IMR-90 (cell line): ENCODE measurements around the gene GCNT3. TPM values are rescaled to one million over a fixed set of nuclear protein-coding genes. Genes with fewer than 3 reads are reported as not detected.

Experiments used
- ATAC-seq: fragments of 200-7000 bp; cut with Tn5 transposase; 2 replicates; pipeline ENCODE4 v1.9.1; 2020; ENCODE audit warnings: low read depth, mild to moderate bottlenecking, moderate library complexity
- BruUV-seq: library from RNA; stranded (reverse); fragments of 400-500 nt; replicated peaks from 2 replicates; lab custom pipeline; 2021; lab: Mats Ljungman, UMichigan
- CTCF ChIA-PET: fragments of 300-600 bp; formaldehyde crosslinking; extraction: SDS; loops from one replicate; lab custom pipeline; 2021; ENCODE audit warnings: antibody characterized with exemption; lab: Yijun Ruan, JAX
- POLR2A ChIA-PET: fragments of 300-600 bp; sonication (Branson Sonifier 250); formaldehyde crosslinking; loops from one replicate; lab custom pipeline; 2022; ENCODE audit warnings: antibody characterized with exemption; ENCODE audit not compliant: unreplicated experiment; lab: Charles Lee
- DNase-seq: peaks from one replicate; pipeline ENCODE4 v3.0.0; 2013
- H2AFZ ChIP-seq: replicated peaks from 2 replicates; pipeline ENCODE3; 2013; ENCODE audit warnings: low read length, mild to moderate bottlenecking; ENCODE audit not compliant: poor library complexity
- H2AK5ac ChIP-seq: 2 replicates; pipeline ENCODE4 v1.6.1; 2013; ENCODE audit warnings: low read depth, low read length, inconsistent platforms
- H2AK9ac ChIP-seq: replicated peaks from 2 replicates; pipeline ENCODE3; 2013; ENCODE audit warnings: mild to moderate bottlenecking, low read depth, low read length, moderate library complexity; ENCODE audit not compliant: poor library complexity
- H2BK120ac ChIP-seq: 2 replicates; pipeline ENCODE4 v1.6.1; 2013; ENCODE audit warnings: low read depth, low read length, inconsistent platforms
- H2BK15ac ChIP-seq: 3 replicates; pipeline ENCODE4 v1.6.1; 2013; ENCODE audit warnings: low read depth, low read length, inconsistent platforms
- H2BK20ac ChIP-seq: 2 replicates; pipeline ENCODE4 v1.6.1; 2013; ENCODE audit warnings: low read depth, mild to moderate bottlenecking, inconsistent platforms, low read length, moderate library complexity
- H2BK5ac ChIP-seq: 2 replicates; pipeline ENCODE4 v1.6.1; 2013; ENCODE audit warnings: mild to moderate bottlenecking, low read depth, low read length, inconsistent platforms; ENCODE audit not compliant: poor library complexity, severe bottlenecking
- H3K14ac ChIP-seq: replicated peaks from 2 replicates; pipeline ENCODE4 v1.6.1; 2013; ENCODE audit warnings: low read depth, low read length, inconsistent platforms
- H3K18ac ChIP-seq: 2 replicates; pipeline ENCODE4 v1.6.1; 2013; ENCODE audit warnings: low read depth, low read length, control low read depth
- H3K23ac ChIP-seq: 2 replicates; pipeline ENCODE4 v1.6.1; 2013; ENCODE audit warnings: low read depth, low read length, inconsistent platforms
- H3K27ac ChIP-seq: 2 replicates; pipeline ENCODE4 v1.5.1; 2013; ENCODE audit warnings: mild to moderate bottlenecking, control low read depth, low read length; ENCODE audit not compliant: insufficient read depth
- H3K27me3 ChIP-seq: 2 replicates; pipeline ENCODE4 v1.6.1; 2013; ENCODE audit warnings: low read length; ENCODE audit not compliant: control insufficient read depth, insufficient read depth
- H3K36me3 ChIP-seq: 2 replicates; pipeline ENCODE4 v1.6.1; 2013; ENCODE audit warnings: low read length, mixed read lengths; ENCODE audit not compliant: control insufficient read depth, insufficient read depth
- H3K4ac ChIP-seq: 2 replicates; pipeline ENCODE4 v1.6.1; 2013; ENCODE audit warnings: low read depth, low read length, inconsistent platforms
- H3K4me1 ChIP-seq: 2 replicates; pipeline ENCODE4 v1.6.1; 2013; ENCODE audit warnings: low read length, mixed read lengths; ENCODE audit not compliant: control insufficient read depth, insufficient read depth
- H3K4me2 ChIP-seq: 2 replicates; pipeline ENCODE4 v1.6.1; 2013; ENCODE audit warnings: low read depth, mild to moderate bottlenecking, control low read depth, low read length, moderate library complexity
- H3K4me3 ChIP-seq: 2 replicates; pipeline ENCODE4 v1.5.1; 2013; ENCODE audit warnings: low read depth, mild to moderate bottlenecking, control low read depth, low read length, moderate library complexity; ENCODE audit not compliant: insufficient read depth
- H3K56ac ChIP-seq: 2 replicates; pipeline ENCODE4 v1.6.1; 2013; ENCODE audit warnings: low read length, inconsistent platforms; ENCODE audit not compliant: insufficient read depth; ENCODE audit errors: extremely low read depth
- H3K79me1 ChIP-seq, 2 experiments: 2 replicates each; pipeline ENCODE4 v1.6.1; 2013; ENCODE audit warnings: low read length in 2 of 2, inconsistent platforms in 1 of 2, low read depth in 1 of 2
- H3K9ac ChIP-seq: 2 replicates; pipeline ENCODE4 v1.6.1; 2013; ENCODE audit warnings: low read depth, low read length, control low read depth
- H3K9me1 ChIP-seq: 2 replicates; pipeline ENCODE4 v1.6.1; 2013; ENCODE audit warnings: low read length, inconsistent platforms; ENCODE audit not compliant: insufficient read depth
- H3K9me3 ChIP-seq: 2 replicates; pipeline ENCODE4 v1.6.1; 2013; ENCODE audit warnings: low read length; ENCODE audit not compliant: control insufficient read depth, insufficient read depth
- H4K20me1 ChIP-seq: 2 replicates; pipeline ENCODE4 v1.6.1; 2013; ENCODE audit warnings: low read length, inconsistent platforms; ENCODE audit not compliant: insufficient read depth
- H4K5ac ChIP-seq: 2 replicates; pipeline ENCODE4 v1.6.1; 2013; ENCODE audit warnings: mild to moderate bottlenecking, low read depth, low read length, control low read depth
- H4K8ac ChIP-seq, 2 experiments: 2 replicates each; pipeline ENCODE4 v1.6.1; 2013; ENCODE audit warnings: low read depth in 2 of 2, low read length in 2 of 2, control low read depth in 1 of 2, inconsistent platforms in 1 of 2
- H4K91ac ChIP-seq: 2 replicates; pipeline ENCODE4 v1.6.1; 2013; ENCODE audit warnings: low read depth, low read length, inconsistent platforms; ENCODE audit not compliant: insufficient read depth
- CHD1 ChIP-seq: IDR thresholded peaks from 2 replicates; pipeline ENCODE4 v1.6.1; 2012; ENCODE audit warnings: low read depth, low read length, improper control_type of control experiment
- CTCF ChIP-seq: conservative IDR thresholded peaks from 2 replicates; pipeline ENCODE4 v1.5.1; 2012; ENCODE audit warnings: mild to moderate bottlenecking, low read depth, low read length, improper control_type of control experiment
- FOS ChIP-seq: fragments of 150-350 bp; IDR thresholded peaks from 2 replicates; pipeline ENCODE4 v1.6.1; 2016; ENCODE audit warnings: low read depth, low read length
- MXI1 ChIP-seq: IDR thresholded peaks from 2 replicates; pipeline ENCODE4 v1.6.1; 2012; ENCODE audit warnings: low read depth, mild to moderate bottlenecking, low read length, moderate library complexity, borderline replicate concordance
- POLR2A ChIP-seq: IDR thresholded peaks from 2 replicates; pipeline ENCODE4 v1.6.1; 2012; ENCODE audit warnings: mild to moderate bottlenecking, low read depth, low read length
- RAD21 ChIP-seq: IDR thresholded peaks from 2 replicates; pipeline ENCODE4 v1.6.1; 2012; ENCODE audit warnings: low read length, improper control_type of control experiment
- RCOR1 ChIP-seq: IDR thresholded peaks from 2 replicates; pipeline ENCODE4 v1.6.1; 2012; ENCODE audit warnings: mild to moderate bottlenecking, low read length, improper control_type of control experiment; ENCODE audit not compliant: insufficient replicate concordance
- SMC3 ChIP-seq: fragments of 150-350 bp; IDR thresholded peaks from 2 replicates; pipeline ENCODE4 v1.6.1; 2016; ENCODE audit warnings: low read depth, mild to moderate bottlenecking, antibody characterized with exemption, low read length, moderate library complexity
- WGBS, 2 experiments: methylation state at CpG; one replicate each; pipeline versions ENCODE4 v1.1.5 to v1.1.7; 2013; ENCODE audit warnings: missing lambda C conversion rate in 2 of 2; ENCODE audit not compliant: insufficient read length in 1 of 2; ENCODE audit errors: extremely low coverage in 2 of 2; 5-methylcytosine and 5-hydroxymethylcytosine counted together
- dilution Hi-C: fragments of 300-500 bp; cut with HindIII; formaldehyde crosslinking; loops from one replicate; pipeline ENCODE4 v1.14.3; 2018; ENCODE audit warnings: low sequenced_read_pairs; ENCODE audit not compliant: unreplicated experiment
- in situ Hi-C: fragments of 300-500 bp; cut with MboI; formaldehyde crosslinking; loops from 3 replicates; pipeline ENCODE4 v1.14.3; 2019; ENCODE audit warnings: low sequenced_read_pairs, inconsistent platforms, mixed read lengths
- intact Hi-C: fragments of 100-400 bp; cut with micrococcal nuclease; formaldehyde crosslinking; loops from 2 replicates; pipeline ENCODE4 v1.10.0; 2022
- polyA plus RNA-seq, 3 experiments: library from polyadenylated mRNA; depleted of rRNA; stranded (reverse); fragments of >200 nt; gene quantifications; 2 replicates each; pipeline ENCODE4 v1.2.3, GENCODE V29; 2012; ENCODE audit warnings: low replicate concordance in 1 of 3
- total RNA-seq: library from RNA; depleted of rRNA; stranded (reverse); fragments of >200 nt; gene quantifications from 2 replicates; pipeline ENCODE4 v1.2.3, GENCODE V29; 2012
- TF ChIP-seq, protein P1 (sequence below): fragments of 150-350 bp; IDR thresholded peaks from 2 replicates; pipeline ENCODE4 v1.6.1; 2016; ENCODE audit warnings: low read depth, mild to moderate bottlenecking, low read length, moderate library complexity, borderline replicate concordance

GCNT3 gene
- total and polyA plus RNA-seq, 2 of the 4 experiments (the other 2 are of a cell fraction), result not detected

DNA sequence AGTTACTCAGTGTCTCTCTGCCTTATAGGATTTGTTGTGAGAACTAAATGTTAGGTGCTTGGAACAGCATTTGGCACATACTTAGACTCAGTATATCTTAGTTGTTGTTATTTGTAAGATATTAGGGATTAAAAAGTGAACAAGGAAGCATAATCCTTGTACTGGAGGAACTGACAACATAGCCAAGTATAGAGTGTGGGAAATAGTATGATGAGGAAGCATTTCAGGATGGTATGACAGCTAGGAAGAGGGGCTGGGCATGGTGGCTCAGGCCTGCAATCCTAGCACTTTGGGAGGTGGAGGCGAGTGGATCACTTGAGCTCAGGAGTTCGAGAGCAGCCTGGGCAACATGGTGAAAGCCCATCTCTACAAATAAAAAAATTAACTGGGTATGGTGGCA is 16.6 kb upstream of the GCNT3 start:
- ATAC-seq (no peak), DNase-seq (no peak)
- no peaks in the 10 kb centered on the region for H3K9me1 ChIP-seq
- H4K8ac ChIP-seq, result no peak overlapping the region
- no peaks in the 10 kb centered on the region for H3K27me3 ChIP-seq
- H3K56ac ChIP-seq, result no peak overlapping the region
- H2BK15ac ChIP-seq, result no peak overlapping the region
- no peak overlapping the region for H3K14ac ChIP-seq
- POLR2A ChIA-PET, result no interaction called here
- no CpG with 5 or more reads among the region's 2 CpGs for WGBS, 2 experiments
- H2BK20ac ChIP-seq, result no peak overlapping the region
- H3K79me1 ChIP-seq, result no peaks in the 10 kb centered on the region
- no peaks in the 10 kb centered on the region for H3K4me1 ChIP-seq
- no peak overlapping the region for H3K4me2 ChIP-seq
- no peak overlapping the region for H2BK120ac ChIP-seq
- H3K4me3 ChIP-seq, result no peak overlapping the region
- H3K36me3 ChIP-seq, result no peaks in the 10 kb centered on the region
- in situ Hi-C loops (no loop called here), intact Hi-C loops (no loop called here), dilution Hi-C loops (no loop called here)
- no peak overlapping the region for H3K9ac ChIP-seq
- no peak overlapping the region for H3K18ac ChIP-seq
- H4K91ac ChIP-seq, result no peak overlapping the region
- CTCF ChIA-PET, result interaction anchor here (1.3 kb wide), 1 partner anchor 62 kb away, joined by 4 read pairs; no protein-coding TSS in a partner anchor
- TF ChIP-seq SMC3 (no peak), POLR2A (no peak), MXI1 (no peak), CHD1 (no peak), RCOR1 (no peak), RAD21 (no peak), CTCF (no peak), FOS (no peak)
- TF ChIP-seq, protein P1, sequence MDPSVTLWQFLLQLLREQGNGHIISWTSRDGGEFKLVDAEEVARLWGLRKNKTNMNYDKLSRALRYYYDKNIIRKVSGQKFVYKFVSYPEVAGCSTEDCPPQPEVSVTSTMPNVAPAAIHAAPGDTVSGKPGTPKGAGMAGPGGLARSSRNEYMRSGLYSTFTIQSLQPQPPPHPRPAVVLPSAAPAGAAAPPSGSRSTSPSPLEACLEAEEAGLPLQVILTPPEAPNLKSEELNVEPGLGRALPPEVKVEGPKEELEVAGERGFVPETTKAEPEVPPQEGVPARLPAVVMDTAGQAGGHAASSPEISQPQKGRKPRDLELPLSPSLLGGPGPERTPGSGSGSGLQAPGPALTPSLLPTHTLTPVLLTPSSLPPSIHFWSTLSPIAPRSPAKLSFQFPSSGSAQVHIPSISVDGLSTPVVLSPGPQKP, result no peak
- no peak overlapping the region for H2AFZ ChIP-seq
- no TSS peak for BruUV-seq
- H3K9me3 ChIP-seq, result no peaks in the 10 kb centered on the region
- H4K5ac ChIP-seq, result no peak overlapping the region
- H2BK5ac ChIP-seq, result no peak overlapping the region
- H2AK5ac ChIP-seq, result no peak overlapping the region
- no peaks in the 10 kb centered on the region for H4K20me1 ChIP-seq
- H2AK9ac ChIP-seq, result no peak overlapping the region
- no peak overlapping the region for H3K27ac ChIP-seq
- no peak overlapping the region for H3K23ac ChIP-seq
- no peak overlapping the region for H3K4ac ChIP-seq
